HG03378 (cell line): Measurements from ENCODE around the gene SLC6A13.
"Not testable (repeated sequence)": the region's sequence is repeated elsewhere in the genome, so short reads cannot be mapped to it uniquely, and the experiment has no call there.

Experiments used
- ATAC-seq: cut with Tn5 transposase; IDR thresholded peaks from one replicate; pipeline ENCODE4 v1.9.1; 2021; ENCODE audit warnings: mild to moderate bottlenecking, moderate library complexity; ENCODE audit not compliant: unreplicated experiment

Gene SLC6A13

GRCh38 chr12:262817-263216, at the start of gene SLC6A13:
TSS of gene SLC6A13 (minus strand) at chr12:262836. CDS start at chr12:260052, 2,784 bp downstream.
- ATAC-seq, result no peak

DNA sequence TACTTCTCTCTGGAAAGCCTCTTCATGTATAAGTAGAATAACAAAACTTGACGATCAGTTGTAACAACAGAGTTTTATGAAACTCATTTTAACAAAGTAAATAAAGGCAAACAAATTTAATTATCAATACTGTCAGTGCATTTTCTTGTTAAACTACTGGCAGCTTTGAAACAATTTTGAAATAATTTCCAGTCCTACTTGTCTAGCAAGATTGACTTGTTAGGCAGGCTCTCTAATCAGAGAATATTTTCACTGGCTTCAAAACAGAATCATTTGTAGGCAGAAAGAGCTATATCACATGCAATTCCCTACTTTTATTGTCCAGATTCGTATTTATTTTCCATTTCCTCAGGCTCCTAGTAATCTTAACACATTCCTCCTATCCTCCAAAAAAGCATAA, 45.9 kb upstream of the SLC6A13 start:
- no peak for ATAC-seq

DNA sequence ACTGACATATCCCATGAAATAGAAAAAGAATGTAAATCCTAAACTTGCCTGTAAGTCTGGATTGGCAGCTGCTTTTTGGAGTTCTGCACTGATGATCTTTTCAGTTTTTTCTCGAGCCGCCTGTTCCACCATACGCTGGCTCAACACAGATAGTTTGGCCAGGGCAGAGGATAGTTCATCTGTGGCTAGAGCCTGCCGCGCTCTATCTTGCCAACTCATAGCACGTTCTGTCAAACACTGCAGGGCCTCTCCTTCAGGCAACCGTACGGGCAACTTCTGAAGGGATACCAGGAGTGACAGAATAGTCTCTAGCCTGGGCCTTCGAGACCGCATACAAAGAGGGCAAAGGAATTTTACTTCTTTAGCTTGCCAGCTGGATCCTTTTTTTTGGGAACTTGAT, 44.8 kb upstream of the SLC6A13 start:
- ATAC-seq, result no peak

DNA sequence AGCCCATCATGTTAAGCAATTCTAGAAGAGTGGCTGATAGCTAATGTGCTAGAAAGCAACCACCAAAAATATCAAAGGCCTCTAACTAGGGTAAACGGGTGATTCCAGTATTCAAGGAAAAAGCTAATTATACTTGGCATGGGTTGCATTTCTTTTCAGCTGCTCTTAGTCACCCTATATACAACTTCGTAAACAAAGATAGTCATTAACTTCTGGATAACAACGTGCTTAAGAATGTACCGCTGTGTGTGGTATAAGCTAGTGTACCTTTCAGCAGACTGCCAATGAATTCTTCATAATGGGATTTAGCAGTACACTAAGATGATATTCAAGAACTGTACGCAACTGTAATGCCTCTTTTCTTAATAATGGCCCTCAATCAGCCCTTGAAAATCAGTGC, 42.2 kb upstream of the SLC6A13 start:
- no peak for ATAC-seq

- ATAC-seq, result not testable (repeated sequence)
Measured at GRCh38 chr12:302766-303165, 40.1 kb upstream of the SLC6A13 start.

DNA sequence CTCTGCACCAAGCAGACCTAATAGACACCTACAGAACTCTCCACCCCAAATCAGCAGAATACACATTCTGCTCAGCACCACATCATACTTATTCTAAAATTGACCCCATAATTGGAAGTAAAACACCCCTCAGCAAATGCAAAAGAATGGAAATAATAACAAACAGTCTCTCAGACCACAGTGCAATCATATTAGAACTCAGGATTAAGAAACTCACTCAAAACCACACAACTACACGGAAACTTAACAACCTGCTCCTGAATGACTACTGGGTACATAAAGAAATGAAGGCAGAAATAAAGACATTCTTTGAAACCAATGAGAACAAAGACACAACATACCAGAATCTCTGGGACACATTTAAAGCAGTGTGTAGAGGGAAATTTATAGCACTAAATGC, 37.5 kb upstream of the SLC6A13 start:
- not testable (repeated sequence) for ATAC-seq

- not testable (repeated sequence) for ATAC-seq
Measured at GRCh38 chr12:299511-299910, 36.9 kb upstream of the SLC6A13 start.

DNA sequence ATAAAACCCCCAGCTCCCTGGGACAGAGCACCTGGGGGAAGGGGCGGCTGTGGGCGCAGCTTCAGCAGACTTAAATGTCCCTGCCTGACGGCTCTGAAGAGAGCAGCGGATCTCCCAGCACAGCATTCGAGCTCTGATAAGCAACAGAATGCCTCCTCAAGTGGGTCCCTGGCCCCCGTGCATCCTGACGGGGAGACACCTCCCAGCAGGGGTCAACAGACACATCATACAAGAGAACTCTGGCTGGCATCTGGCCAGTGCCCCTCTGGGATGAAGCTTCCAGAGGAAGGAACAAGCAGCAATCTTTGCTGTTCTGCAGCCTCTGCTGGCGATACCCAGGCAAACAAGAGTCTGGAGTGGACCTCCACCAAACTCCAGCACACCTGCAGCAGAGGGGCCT, 35.4 kb upstream of the SLC6A13 start:
- ATAC-seq, result not testable (repeated sequence)

GRCh38 chr12:295132-295531, 32.5 kb upstream of the SLC6A13 start:
- no peak for ATAC-seq

- ATAC-seq, result no peak
Measured at GRCh38 chr12:293199-293598, 30.6 kb upstream of the SLC6A13 start.

DNA sequence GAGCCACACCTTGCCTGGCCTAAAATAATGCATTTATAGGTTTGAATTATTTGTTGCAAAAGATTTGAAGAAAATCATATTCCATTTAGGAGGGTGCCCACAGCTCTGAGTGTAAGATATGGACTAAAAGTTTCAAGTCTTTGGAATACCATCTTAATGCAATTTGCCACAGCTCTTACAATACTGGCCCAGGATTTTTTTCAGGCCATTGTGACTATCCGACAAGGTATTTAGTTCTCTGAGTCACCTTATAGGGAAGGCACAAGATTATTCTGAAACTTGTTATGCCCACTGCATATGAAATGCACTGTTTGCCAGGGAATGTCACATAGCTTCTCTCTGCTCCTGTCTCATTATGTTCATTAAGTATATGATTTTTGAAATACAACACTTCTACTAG, 29.6 kb upstream of the SLC6A13 start:
- ATAC-seq, result no peak

DNA sequence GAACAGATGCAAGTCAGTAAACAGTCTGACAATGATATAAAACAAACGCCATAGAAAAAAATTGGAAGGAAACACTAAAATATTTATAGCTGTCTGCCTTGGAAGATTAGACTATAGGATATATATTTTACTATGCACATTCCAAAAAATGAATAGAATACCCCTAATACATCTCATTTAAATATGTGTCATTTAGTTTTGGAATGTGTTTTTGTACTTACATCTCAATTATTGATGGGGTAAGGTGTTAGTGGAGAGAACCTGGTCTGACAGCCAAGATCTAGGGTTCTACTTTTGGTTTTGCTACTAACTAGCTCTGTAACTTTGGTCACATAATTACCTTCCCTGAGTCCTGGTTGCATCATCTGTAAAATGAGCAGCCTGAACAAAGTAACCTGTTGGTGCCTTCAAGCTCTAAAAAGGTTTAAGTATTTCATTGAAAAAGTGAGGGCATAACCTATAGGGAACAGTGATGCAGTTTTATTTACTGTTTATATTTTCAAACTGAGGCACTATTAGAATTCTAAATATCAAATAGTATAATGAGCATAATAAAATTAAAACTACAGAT, 28.6 kb upstream of the SLC6A13 start:
- no peak for ATAC-seq

GRCh38 chr12:288687-289086, 26.1 kb upstream of the SLC6A13 start:
- ATAC-seq, result no peak

DNA sequence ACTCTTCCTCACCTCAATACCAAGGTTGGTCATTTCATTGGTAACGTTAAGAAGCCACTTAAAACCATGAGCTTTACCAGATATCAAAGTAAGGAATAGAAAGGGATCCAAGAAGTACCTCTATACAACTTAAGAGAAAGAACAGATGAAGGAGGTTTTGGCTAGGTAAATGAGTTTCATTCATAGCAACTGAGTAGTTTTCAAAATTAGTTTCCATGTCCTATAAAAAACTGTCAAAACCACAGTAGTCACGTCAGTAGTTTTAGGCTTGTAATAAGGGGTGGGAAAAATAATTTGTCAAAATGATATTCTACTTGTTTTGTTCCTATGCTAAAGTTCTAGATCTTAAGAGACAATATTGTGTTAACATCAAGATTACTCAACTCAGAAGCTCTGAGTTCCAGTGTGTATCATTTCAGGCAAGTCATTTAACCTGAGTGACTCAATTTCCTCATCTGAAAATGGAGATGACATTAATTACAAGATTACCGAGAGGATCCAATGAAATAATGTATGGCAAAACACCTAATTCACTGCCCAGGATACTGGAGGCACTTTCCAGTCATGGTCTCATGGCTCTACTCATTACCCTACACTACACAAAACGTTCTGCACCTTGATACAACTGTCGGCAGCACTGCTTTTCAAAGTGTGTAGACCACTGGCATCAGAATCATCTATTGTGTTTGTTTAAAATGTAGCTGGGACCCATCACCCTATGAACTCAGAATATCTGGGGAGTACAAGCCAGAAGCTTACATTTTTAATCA, 24.1 kb upstream of the SLC6A13 start:
- ATAC-seq, result no peak

DNA sequence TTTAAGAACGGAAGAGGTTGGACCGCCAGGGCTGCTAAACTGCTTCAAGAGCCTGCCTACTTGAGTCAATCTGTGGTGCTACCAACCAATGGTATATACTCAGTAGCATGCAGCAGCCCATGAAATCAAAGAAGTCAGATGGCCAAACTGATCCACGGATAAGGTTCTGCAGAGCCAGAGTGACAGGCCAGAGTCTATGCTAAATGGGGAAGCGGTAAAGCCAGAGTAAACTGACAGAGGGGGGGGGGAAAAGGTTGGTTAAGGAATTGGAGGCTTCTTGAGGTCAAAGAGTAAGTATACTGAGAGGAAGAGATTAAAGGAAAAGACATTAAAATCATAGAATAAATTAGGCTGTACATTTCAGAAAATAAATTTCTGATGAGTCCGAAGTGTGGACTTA, 15.4 kb upstream of the SLC6A13 start:
- no peak for ATAC-seq

- ATAC-seq, result no peak
Measured at GRCh38 chr12:275812-276211, 13.2 kb upstream of the SLC6A13 start.

DNA sequence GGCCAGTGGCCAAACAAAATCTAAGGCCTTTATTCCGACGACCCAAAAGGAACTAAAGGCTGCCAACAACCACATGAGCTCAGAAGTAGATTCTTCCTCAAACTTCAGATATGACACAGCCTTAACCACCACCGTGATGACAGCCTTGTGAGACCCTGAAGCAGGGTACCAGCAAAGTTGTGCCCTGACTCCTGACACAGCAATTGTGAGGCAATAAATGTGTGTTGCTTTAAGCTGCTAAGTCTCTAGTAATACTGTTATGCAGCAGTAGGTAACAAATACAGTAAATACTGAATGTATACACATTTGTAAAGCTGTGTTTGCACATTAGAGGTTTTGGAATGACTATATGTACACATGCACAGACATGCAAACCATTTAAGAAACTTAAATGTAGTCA, 10.7 kb upstream of the SLC6A13 start:
- no peak for ATAC-seq

GRCh38 chr12:272942-273341, 10.3 kb upstream of the SLC6A13 start:
- ATAC-seq, result no peak

GRCh38 chr12:271161-271560, 8.5 kb upstream of the SLC6A13 start:
- ATAC-seq, result no peak

GRCh38 chr12:269191-269590, 6.6 kb upstream of the SLC6A13 start:
- ATAC-seq, result no peak

- no peak for ATAC-seq
Measured at GRCh38 chr12:268483-268840, 5.8 kb upstream of the SLC6A13 start.

GRCh38 chr12:267581-268482, 5.2 kb upstream of the SLC6A13 start:
- ATAC-seq, result no peak
